Measurements from ENCODE around the gene OR2K2.
"Not testable (repeated sequence)": the region's sequence is repeated elsewhere in the genome, so short reads cannot be mapped to it uniquely, and the experiment has no call there.

Gene OR2K2

DNA sequence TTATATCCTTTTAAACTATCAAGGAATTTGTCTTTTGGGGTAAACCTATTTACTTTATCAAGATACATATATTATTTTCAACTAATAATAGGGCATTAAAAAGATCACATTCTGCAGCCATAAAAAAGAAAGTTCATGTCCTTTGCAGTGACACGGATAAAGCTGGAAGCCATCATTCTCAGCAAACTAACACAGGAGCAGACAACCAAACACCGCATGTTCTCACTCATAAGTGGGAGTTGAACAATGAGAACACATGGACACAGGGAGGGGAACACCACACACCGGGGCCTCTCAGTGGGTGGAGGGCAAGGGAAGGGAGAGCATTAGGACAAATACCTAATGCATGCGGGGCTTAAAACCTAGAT, 30.4 kb downstream of the OR2K2 start:
- in situ Hi-C loops (cut with MboI; ENCODE audit: low pct_unique_long_range_greater_than_20kb, low sequenced_read_pairs); DNase-seq: not testable (repeated sequence)

GRCh38 chr9:111298731-111299598, 31.1 kb downstream of the OR2K2 start:
- in situ Hi-C loops (cut with MboI; ENCODE audit: low pct_unique_long_range_greater_than_20kb, low sequenced_read_pairs) = no loop called here
- DNase-seq = peak; percentile 52

DNA sequence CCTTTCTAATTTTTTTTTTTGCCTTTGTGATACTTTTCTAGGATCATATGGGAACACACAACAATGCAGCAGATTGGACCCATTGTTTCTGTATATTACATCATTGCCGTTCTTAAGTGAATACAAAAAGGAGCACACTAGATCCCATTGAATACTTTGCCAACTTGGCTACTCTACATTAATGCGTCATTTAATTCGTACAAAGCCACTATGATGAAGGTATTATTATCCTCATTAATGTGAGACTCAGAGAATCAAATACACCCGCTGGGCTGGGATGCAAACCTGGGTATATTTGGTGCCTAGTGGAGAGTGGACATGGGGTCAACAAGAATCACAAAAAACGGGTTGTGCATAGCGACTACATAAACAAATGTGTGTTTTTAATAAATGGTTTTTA, 31.9 kb downstream of the OR2K2 start:
- in situ Hi-C loops (cut with MboI; ENCODE audit: low pct_unique_long_range_greater_than_20kb, low sequenced_read_pairs) = no loop called here

GRCh38 chr9:111297066-111297824, 32.8 kb downstream of the OR2K2 start:
- no peak for DNase-seq
- in situ Hi-C loops (cut with MboI; ENCODE audit: low pct_unique_long_range_greater_than_20kb, low sequenced_read_pairs) = no loop called here

More for the DNA sequence above, 31.9 kb downstream of the OR2K2 start:
- no peak for DNase-seq

GRCh38 chr9:111294691-111295451, 35.2 kb downstream of the OR2K2 start:
- no peak for DNase-seq
- in situ Hi-C loops (cut with MboI; ENCODE audit: low pct_unique_long_range_greater_than_20kb, low sequenced_read_pairs) = no loop called here

GRCh38 chr9:111287127-111287526, 42.9 kb downstream of the OR2K2 start:
- in situ Hi-C loops (cut with MboI; ENCODE audit: low pct_unique_long_range_greater_than_20kb, low sequenced_read_pairs) = no loop called here
- no peak for DNase-seq

- in situ Hi-C loops (cut with MboI; ENCODE audit: low pct_unique_long_range_greater_than_20kb, low sequenced_read_pairs) = no loop called here
- DNase-seq = no peak
Observed at GRCh38 chr9:111284703-111285102, 45.3 kb downstream of the OR2K2 start.

DNA sequence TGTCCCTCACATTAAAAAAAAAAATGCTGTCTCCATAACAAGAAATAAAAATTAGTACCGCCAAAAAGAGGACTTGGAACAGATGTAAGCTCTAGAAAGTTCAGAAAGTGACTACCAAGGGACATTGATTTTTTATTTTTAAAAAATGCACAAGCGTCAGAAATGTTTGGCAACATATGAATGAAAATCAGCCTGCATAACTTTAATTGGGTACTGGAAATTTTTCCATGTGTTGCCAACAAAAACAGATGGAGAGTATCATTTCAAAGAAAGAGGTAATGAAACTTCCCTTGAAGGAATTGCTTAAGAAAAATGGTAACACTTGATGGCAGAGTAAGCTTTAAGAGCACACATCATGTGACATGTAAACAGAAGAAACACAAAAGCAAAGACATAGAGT, 47.2 kb downstream of the OR2K2 start:
- DNase-seq = no peak

DNA sequence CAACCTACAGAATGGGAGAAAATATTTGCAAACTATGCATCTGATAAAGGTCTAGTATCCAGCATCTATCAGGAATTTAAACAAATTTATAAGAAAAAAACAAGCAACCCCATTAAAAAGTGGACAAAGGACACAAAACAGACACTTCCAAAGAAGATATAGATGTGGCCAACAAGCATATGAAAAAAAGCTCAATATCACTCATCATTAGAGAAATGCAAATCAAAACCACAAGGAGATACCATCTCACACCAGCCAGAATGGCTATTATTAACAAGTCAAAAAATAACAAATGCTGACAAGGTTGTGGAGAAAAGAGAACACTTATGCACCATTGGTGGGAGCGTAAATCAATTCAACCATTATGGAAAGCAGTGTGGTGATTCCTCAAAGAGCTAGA, 49.2 kb downstream of the OR2K2 start:
- in situ Hi-C loops (cut with MboI; ENCODE audit: low pct_unique_long_range_greater_than_20kb, low sequenced_read_pairs); DNase-seq: not testable (repeated sequence)

More for the DNA sequence above, 47.2 kb downstream of the OR2K2 start:
- in situ Hi-C loops (cut with MboI; ENCODE audit: low pct_unique_long_range_greater_than_20kb, low sequenced_read_pairs) = no loop called here
